CD4-positive, alpha-beta T cell treated with Interleukin-6 for 4 hours (primary cell): ENCODE data around the gene AGPAT3.

Experiments
- DNase-seq: peaks from one replicate; pipeline ENCODE4 v3.0.0-alpha.2; 2020; ENCODE audit warnings: mixed read lengths

The AGPAT3 gene

DNA sequence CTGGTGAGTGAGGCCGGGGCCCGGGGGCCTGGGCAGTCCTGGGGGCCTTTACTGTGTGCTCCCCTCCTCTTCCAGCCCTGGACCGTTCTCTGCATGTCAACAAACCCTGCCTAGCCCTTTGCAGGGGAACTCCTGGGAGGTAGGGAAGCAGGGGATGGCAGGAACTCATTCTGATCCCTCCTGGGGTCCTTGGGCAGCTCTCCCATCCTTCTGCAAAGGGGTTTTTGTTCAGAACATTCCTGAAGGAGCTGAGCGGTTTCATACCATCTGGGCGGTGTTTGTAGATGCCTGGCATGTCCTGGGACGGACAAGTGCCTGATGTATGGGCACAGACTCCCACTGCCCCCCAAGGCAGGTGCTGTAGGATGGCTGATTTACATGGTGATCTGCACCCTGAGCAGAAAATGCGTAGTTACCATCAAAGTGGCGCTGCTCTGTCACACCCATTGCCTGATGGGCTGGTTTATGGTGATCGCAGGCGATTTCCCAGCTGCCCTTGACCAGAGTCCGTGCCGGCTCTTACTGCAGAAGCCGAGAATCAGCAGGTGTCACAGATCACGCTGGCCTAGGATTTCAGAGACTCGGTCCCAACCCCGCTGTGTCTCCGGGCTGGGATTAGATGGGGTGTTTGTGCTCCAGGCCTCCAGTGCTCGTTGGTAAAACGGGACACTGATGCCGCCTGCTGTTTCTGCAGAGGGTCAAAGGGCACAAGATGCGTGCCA is 75.5 kb downstream of the AGPAT3 start:
- no peak for DNase-seq

DNA sequence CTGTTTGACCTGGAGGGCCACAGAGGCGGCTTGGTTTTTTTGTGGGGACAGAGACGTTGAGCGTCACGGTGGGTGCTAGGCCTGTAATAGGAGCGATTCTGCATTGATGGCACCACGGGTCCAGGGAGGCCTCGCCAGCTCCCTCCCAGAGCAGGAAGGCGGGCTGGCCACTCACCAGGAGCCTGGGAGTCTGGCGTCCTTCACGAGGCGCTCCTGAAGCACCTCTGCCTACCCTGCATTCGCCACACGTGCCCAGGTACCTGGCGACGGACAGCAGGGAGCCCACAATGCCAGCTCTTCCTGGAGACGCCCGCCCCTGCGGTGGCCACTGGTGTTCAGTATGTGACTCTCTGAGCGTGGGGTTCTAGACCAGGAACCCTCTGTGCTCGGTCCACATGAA is 77.2 kb downstream of the AGPAT3 start:
- no peak for DNase-seq

DNA sequence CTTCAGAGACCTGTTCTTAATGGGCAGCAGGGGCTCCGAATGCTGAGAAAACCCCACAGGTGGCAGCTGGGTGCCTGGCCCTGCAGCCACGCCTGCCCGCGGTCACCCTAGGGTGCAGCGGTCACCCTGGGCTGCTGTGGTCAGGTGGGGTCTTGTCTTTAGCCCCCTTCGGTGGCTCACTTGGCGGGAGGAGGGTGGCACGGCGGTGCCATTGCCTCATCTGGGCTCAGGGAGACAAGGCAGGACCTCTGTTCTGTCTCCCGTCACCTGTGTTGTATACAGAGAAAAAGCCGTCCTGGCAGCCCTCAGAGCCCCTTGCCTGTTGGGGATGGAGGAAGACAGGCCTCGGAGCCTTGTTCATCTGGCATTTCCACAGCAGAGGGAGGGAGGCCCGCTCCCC is 77.6 kb downstream of the AGPAT3 start:
- no peak for DNase-seq

DNA sequence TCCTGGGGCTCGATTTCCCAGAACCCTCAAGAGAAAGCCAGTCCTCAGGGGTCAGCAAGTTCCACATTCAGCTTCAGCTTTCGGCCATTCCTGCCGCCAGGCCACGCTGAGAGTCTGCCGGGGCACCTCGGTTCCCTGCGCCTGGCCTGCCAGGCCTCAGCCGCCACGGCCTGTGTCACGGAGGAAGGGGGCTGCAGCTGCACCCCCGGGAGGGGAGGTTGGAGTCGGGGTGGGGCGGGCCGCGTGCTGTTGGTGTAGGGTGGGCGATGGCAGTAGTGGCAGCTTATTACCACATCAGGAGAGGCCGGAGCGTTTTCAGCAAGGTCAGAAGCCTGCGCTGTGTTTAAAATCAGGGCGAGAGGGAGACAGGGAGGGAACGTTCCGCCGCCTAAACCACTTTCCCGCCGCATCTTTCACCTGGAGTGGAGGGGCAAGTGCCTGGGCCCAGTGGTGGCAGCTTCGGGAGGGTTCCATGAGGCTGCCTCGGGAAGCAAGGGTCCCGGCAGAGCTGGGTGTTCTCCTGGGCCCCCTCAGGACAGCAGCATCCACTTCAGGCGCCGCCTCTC is 78.6 kb downstream of the AGPAT3 start:
- no peak for DNase-seq

DNA sequence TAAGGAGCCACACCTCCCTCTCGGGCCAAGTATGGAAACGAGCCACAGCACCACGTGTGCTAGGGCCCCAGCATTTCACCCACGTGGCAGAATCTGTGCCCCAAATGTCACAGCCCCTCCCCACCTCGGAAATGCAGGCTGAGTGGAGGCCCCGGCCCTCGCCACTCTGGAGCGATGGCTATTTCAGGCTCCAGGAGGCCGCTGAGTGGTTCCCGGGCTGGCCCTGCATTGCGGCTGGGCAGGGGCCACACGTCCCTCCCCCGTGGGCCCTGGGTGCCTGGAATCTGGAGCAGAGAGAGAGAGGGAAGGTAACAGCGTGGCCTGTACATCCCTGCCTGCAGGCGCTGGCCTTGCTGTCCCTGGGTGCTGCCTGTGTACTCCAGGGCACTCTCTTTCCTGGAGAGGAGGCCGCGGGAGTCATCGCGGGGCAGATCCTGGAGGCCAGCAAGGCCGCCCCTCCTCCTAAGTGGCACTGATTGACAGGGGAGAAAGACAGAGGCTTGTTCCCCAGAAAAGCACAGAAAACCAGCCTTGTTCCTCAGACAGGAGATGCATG is 79.1 kb downstream of the AGPAT3 start:
- DNase-seq = no peak

DNA sequence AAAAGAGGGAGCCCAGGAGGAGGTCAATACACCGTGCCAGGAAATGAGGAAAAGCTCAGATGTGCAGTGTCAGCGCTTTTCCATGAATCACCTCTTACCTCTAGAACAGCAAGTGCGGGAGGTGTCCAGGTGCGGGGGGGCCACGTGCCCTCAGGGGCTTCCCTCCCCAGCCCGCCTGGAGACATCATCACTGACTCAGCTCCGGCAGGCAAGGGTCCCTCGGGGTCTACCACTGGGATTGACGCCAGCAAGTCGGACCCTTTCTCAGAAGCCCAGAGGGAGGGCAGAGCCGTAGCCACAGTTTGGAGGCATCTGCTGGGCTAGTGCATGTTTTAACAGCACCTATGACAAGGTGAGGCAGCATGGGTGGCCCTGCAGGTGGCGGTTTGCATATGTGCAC is 79.7 kb downstream of the AGPAT3 start:
- DNase-seq = no peak

DNA sequence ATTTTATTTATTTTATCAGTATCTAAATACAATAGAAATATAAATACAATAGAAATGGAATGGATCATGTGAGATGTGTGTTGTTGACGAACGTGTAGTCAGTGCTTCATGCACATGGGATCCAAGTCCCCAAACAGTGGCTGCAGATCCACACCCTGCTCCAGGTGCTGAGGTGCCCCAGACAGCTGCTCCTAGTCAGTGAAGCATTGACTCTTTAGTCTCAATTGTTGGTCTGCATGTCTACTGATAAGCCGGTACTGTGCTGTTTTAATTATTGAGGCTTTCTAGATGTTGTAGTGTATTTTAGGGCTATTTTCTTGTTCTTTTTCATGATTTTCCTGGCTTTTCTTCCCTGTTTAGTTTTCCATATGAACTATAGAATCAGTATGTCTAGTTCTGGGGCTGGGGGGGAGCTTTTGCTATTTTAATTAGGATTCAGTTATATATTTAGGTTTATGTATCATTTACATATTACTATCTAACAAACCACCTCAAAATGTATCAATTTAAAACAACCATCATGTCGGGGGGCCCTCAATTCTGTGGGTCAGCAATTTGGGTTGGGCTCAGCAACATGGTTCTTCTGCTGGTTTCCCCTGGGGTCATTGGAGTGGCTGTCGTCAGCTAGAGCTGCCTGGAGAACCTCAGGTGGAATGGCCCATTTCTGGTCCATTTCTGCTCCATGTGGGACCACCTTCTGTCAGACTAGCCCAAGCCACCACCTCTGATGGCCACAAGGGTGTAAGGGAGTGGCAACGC is 83.9 kb downstream of the AGPAT3 start:
- no peak for DNase-seq

DNA sequence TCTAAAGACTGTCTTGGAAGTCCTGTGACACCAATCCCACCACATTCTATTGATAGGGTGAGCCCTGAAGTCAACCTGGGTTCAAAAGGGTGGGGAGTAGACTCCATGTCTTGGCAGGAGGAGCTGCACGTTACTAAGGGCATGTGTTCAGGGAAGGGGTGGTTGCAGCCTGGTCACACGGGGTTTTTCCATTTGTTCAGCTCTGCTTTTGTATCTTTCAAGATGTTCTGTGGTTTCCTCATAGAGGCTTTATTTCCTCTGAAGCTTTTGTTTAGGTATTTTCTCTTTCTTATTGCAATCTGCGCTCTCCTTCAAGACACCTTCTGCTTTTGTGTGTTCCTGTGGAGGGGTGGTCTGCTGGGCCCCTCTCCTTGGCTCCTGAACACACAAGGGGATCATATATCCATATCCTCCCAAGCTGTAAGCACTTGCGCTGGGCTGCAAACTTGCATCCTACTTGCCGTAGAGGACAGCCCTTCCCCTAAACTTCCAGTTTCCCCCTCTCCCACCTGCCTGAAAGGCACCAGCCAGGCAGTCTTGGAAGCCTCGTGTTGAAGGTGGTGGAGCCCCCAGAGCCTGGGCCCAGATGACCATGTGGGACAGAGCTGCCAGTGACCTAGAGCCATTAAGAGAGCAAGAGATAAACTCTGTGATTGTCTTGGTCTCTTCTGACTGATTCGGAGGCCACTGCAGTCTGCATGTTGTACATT is 84.6 kb downstream of the AGPAT3 start:
- no peak for DNase-seq

DNA sequence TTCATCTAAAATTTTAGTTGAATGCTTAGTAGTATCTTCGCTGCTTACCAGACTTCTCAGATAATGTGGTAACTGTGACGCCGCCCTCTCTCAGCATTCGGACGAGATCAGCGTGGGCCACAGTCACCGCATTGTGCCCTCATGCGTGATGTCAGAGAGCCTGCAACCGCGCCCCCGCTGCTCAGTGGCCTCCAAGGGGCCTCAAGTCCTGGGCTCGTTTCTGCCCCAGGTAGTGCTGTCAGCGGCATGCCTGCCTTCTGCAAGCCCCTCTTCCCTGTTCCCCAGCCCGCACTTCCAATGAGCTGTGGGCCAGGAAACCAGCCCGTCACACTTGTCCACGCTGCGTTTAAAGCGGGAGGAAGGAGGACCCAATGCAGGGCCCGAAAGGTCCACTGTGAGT is 85.5 kb downstream of the AGPAT3 start:
- no peak for DNase-seq

DNA sequence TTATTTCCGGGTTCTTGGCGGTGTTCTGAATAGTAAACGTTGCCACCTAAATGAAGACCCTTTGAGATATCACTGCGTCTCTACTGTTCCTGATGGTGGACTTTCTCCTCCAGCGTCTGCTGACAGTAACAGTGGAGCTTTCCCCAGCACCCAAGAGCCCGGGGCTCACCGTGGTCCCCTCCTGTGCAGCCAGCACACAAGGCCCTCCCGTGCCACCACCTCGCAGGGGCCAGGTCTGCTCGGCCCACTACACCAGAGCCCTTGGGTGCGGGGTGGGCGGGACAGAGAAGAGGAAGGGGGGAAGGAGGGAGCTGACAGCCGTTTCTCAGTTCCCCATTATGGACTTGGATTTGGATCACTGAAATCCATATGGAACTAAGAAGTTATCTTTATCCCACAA is 85.9 kb downstream of the AGPAT3 start:
- DNase-seq = no peak

DNA sequence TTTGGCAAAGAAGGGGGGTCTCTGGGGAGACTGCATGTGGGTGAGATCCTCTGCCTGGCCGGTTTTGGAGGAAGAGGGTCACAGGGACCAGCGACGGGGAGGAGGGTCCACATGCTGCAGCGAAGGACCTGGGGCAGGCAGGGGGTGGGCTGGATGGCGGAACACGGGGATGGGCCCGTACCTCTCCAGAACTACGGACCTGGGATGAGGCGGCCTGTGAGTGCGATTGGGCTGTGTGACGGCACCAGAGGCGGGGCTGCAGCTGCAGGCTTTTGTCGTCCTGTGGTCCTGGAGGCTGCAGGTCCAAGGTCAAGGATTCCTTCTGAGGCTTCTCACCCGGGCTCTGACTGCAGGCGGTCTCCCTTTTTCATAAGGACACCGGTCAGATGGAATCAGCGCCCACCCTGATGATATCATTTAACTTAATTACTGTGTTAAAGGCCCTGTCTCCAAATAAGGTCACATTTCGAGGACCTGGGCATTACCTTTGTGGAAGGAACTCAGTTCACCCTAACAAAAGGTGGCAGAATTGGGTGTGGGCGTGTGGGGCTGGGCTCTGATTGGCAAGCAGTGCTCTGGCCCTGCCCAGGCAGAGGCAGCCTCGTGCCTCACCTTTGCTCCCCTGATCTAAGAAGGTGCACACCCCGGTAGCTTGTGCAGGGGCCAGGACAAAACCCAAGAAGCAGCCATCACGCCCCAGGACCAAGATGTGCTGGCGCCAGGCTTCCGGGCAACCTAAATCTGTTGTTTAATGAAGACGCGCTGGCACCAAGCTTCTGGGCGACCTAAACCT is 87.1 kb downstream of the AGPAT3 start:
- DNase-seq = no peak

DNA sequence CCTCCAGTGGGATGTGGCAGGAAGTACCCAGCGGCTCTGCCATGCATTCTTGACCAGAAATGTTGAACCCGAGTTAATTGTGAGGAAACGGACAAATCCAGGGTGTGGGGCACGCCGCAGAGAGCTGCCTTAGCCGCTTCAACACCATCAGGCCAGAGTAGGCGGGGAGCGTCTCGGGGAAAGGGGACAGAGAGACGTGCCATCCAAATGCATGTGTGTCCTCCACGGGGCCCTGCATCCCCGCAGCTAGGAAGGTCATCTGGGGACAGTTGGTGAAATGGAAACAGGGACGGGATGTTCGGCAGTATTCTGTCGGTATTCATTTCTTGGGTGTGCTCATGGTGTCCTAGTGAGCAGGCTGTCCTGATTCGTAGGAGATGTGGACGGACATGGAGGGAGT is 88.0 kb downstream of the AGPAT3 start:
- no peak for DNase-seq

DNA sequence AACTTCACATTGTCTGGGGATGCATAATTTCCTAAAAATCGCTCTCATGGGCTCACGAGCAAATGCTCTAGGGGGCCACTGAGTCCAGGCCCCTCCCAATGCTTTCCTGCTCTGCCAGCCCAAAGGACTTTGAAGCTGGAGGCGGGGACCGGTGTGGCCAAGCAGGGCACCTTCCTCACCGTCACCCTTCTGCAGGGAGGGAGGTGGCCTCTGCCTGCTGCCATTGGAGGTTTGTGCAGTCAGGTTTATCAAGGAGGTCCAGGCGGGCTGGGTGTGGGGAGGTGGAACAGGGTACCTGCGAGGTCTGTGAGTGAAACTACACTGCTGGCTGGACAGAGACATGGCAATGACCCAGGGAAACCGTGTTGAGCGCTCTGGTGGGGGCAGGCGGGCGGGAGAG is 89.0 kb downstream of the AGPAT3 start:
- DNase-seq = no peak

DNA sequence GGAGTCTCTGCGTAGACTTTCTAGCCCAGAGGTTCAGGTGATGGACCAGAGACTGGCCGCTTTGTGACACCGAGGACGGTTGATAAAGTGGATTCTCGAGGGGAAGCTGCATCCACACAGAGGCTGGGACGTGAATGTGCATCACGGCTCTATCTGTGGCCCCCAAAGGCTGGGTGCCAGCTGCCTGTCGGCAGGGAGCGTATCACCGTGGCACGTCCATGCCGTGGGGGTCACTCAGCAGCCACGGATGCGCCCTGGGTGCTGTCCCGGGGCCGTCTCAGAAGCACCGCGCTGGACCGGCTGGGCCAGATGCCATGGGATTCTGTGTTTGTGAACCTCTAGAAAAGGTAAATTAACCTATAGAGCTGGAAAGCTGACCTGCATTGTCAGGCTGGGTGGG is 89.9 kb downstream of the AGPAT3 start:
- no peak for DNase-seq

DNA sequence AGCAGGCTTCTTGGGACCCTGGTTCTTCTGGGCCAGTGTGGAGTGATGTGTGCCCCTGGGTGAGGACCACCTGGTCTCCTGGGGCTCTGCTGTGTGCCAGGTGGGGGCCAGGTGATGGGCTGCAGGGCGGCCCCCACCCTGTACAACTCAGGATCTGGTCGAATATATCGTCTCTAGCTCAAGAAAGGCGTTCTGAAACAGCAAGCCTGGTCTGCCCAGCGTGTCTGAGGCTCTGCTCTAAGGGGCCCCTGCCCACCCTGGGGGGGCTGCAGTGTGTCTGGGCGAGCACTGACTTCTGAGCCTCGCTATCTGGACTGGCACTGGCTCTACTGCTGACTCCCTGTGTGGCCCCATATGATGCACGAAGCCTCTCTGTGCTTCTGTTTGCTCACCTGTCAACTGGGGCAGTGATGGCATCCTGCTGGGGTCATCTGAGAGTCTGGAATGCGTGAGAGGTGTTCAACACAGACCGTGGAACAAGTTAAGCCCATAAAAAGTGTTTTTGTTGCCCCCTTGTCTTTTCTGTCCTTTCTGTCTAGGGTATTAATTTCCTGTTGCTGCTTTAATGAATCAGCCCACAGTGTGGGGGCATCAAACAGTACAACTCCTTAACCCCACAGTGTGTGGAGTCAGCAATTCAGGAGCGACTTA is 91.1 kb downstream of the AGPAT3 start:
- DNase-seq = no peak

DNA sequence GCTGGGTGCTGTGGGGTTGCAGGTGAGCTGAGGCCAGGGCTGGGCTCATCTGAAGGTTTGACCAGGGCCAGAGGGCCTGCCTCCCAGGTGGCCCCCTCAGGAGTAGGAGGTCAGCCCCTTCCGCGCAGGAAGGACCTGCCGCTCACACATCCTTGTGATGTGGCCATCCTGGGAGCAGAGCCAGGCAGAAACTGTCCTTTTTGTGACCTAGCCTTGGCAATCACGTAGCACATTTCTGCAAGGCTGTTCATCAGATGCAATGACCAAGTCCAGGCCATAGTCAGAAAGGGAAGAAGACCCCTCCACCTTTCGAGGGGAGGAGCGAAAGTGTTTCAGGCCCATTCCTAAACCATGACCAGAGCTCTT is 91.6 kb downstream of the AGPAT3 start:
- no peak for DNase-seq

DNA sequence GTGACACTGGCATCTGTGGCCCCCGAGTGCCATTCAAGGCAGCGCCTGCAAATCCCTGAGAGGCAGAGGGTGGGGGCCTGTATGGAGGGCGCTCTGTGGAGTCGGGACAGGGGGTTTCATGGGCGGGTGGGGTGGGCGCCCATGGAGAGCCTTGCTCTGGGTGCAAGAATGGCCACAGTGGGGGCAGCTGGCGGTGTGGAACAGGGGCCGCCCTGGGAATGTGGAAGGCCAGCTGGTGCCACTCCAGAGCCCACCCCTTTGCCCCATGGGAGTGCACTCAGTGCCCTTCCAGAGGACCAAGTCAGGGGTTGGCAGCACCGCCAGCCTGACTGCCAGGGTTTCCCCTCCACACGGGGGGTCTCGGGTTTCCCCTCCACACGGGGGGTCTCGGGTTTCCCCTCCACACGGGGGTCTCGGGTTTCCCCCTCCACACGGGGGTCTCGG is 92.1 kb downstream of the AGPAT3 start:
- no peak for DNase-seq

DNA sequence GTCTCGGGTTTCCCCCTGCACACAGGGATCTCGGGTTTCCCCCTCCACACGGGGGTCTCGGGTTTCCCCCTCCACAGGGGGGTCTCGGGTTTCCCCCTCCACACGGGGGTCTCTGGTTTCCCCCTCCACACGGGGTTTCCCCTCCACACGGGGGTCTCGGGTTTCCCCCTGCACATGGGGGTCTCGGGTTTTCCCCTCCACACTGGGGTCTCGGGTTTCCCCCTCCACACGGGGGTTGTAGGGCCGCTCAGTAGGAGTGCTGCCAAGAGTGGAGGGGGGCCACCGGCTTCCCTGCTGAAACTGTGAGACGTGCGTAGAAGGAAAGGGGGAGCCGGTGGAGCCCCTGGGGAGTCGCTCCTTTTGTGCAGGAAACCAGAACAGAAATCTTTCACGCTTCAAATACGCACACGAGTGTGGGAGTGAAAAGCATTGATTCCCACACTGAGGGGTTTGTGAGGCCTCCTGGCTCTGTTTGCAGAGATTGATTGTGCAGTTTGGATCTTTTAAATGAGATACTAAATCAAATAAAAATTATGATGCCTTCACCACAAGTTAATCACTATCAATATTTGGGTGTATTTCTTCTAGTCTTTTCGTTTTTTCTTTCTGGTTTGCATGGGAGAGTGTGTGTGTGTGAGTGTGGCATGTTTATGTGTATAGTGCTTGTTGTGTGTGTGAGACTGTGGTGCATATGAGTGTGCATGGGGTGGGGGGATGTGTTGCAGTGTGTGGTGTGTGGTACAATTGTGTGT is 92.8 kb downstream of the AGPAT3 start:
- DNase-seq = no peak

DNA sequence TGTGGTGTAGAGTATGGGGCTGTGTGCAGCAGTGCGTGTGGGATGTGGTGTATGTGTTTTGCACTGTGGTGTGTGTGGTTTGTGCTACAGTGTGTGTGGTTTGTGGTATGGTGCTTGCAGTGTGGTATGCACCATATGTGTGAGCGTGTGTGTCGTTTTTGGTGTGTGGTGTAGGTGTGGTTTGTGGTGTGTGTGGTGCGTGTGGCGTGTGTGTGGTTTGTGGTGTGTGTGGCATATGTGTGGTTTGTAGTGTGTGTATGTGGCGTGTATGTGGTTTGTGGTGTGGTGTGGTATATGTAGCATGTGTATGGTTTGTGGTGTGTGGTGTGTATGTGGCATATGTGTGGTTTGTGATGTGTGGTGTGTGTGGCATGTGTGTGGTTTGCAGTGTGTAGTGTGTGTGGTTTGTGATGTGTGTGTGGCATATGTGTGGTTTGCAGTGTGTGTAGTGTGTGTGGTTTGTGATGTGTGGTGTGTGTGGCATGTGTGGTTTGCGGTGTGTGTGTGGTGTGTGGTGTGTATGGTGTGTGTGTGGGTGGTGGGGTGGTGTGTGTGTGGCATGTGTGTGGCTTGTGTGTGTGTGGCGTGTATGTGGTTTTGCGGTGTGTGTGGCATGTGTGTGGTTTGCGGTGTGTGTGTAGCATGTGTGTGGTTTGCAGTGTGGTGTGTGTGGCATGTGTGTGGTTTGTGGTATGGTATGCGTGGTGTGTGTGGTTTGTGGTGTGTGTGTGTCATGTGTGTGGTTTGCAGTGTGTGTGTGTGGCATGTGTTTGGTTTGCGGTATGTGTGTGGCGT is 93.5 kb downstream of the AGPAT3 start:
- no peak for DNase-seq
